Uterus (tissue), 2 donors: Measurements from ENCODE around the gene HOTAIR.

ENCODE experiments used
- POLR2A ChIP-seq, 2 donors: fragments of 450-650 bp; IDR thresholded peaks; one replicate each; pipeline ENCODE4 v1.6.1; 2016; ENCODE audit warnings: antibody characterized with exemption in 2 of 2, mild to moderate bottlenecking in 1 of 2, moderate library complexity in 1 of 2
- TF ChIP-seq, protein P1 (sequence below), 4 experiments: fragments of 200-600 bp in 2 of 4; fragments of 450-650 bp in 2 of 4; sonication (generic) in 2 of 4; IDR thresholded peaks; one replicate each; pipeline ENCODE4 v1.5.1; 2016 to 2019; ENCODE audit warnings: antibody characterized with exemption in 4 of 4, mild to moderate bottlenecking in 2 of 4, moderate library complexity in 1 of 4

DNA sequence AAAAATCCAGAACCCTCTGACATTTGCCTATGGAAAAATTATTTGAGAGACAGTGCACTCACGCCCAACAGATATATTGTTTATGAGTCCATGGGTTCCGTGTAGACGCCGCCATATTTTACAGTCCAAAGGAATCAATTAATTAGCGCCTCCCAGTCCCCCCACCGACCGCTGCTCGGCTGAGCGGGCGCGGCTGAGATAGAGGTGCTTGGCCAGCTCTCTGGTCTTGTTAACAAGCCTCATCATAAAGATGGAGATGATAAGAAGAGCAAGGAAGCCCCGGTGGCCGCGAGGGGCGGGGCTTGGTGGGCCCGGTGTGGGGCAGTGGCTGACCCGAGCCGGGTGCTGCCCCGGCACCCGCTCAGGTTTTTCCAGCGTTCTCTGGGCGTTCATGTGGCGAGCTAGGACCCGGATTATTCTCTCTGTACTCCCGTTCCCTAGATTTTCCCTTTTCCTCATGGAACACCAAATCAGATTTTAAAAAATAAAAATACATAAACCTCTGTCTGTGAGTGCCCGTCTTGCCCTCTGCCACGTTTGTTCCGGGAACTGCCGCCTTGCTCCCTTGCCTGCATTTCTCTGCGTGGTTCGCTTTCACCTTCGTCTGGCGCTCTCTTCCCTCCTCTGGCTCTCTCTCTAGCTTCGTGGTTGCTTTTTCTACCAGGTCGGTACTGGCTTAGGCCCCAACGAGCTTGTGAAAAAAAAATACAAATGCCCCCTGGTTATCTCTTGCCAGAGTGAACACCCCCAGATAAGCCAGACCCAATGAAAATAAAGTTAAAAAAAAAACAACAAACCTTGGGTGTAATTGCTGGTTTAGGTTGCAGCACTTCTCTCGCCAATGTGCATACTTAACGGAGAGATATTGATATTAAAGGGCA lies 11.1 kb downstream of the HOTAIR start:
- TF ChIP-seq, protein P1, sequence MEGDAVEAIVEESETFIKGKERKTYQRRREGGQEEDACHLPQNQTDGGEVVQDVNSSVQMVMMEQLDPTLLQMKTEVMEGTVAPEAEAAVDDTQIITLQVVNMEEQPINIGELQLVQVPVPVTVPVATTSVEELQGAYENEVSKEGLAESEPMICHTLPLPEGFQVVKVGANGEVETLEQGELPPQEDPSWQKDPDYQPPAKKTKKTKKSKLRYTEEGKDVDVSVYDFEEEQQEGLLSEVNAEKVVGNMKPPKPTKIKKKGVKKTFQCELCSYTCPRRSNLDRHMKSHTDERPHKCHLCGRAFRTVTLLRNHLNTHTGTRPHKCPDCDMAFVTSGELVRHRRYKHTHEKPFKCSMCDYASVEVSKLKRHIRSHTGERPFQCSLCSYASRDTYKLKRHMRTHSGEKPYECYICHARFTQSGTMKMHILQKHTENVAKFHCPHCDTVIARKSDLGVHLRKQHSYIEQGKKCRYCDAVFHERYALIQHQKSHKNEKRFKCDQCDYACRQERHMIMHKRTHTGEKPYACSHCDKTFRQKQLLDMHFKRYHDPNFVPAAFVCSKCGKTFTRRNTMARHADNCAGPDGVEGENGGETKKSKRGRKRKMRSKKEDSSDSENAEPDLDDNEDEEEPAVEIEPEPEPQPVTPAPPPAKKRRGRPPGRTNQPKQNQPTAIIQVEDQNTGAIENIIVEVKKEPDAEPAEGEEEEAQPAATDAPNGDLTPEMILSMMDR (IDR thresholded peaks at IDR 0.05) = no peak
- TF ChIP-seq POLR2A (IDR thresholded peaks at IDR 0.05) = no peak
